ENCODE measurements around the gene VAC14. TPM values are rescaled to one million over a fixed set of nuclear protein-coding genes. Genes with fewer than 3 reads are reported as not detected.

VAC14 gene
- total RNA-seq, 1 experiment from 2014 or later, result 49.9 TPM

- no peak overlapping the region for H3K4ac ChIP-seq (ENCODE audit: low read depth, low read length)
- H3K9me3 Mint-ChIP-seq, result no peaks in the 10 kb centered on the region
- H2BK12ac ChIP-seq (ENCODE audit: insufficient read length, low read depth, low read length), result no peak overlapping the region
- H4K20me1 ChIP-seq (ENCODE audit: control insufficient read depth, insufficient read depth, insufficient read length), result no peaks in the 10 kb centered on the region
- H3K4me1 ChIP-seq (ENCODE audit: insufficient read depth, low read length), result peaks cover 6% of the 10 kb centered on the region; the same call in 1 of the 2 replicates
- no peak overlapping the region for H2BK5ac ChIP-seq (ENCODE audit: insufficient read length, low read length)
- no peak overlapping the region for H3K56ac ChIP-seq (ENCODE audit: insufficient read length, low read depth, low read length)
- H2AK5ac ChIP-seq (ENCODE audit: insufficient read length, low read length), result no peak overlapping the region
- no peak overlapping the region for H4K91ac ChIP-seq (ENCODE audit: insufficient read length, low read depth, low read length)
- H2BK15ac ChIP-seq (ENCODE audit: low read depth, low read length), result no peak overlapping the region
- TF ChIP-seq, protein P1, sequence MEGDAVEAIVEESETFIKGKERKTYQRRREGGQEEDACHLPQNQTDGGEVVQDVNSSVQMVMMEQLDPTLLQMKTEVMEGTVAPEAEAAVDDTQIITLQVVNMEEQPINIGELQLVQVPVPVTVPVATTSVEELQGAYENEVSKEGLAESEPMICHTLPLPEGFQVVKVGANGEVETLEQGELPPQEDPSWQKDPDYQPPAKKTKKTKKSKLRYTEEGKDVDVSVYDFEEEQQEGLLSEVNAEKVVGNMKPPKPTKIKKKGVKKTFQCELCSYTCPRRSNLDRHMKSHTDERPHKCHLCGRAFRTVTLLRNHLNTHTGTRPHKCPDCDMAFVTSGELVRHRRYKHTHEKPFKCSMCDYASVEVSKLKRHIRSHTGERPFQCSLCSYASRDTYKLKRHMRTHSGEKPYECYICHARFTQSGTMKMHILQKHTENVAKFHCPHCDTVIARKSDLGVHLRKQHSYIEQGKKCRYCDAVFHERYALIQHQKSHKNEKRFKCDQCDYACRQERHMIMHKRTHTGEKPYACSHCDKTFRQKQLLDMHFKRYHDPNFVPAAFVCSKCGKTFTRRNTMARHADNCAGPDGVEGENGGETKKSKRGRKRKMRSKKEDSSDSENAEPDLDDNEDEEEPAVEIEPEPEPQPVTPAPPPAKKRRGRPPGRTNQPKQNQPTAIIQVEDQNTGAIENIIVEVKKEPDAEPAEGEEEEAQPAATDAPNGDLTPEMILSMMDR (conservative IDR thresholded peaks at IDR 0.05), result no peak
- no peak overlapping the region for H3K27ac ChIP-seq (ENCODE audit: insufficient read length, low read depth, low read length)
- H3K27ac Mint-ChIP-seq, result no peak overlapping the region
- DNase-seq, result no peak
- H2BK20ac ChIP-seq (ENCODE audit: low read depth, low read length, poor library complexity, severe bottlenecking), result no peak overlapping the region
- peaks cover 20% of the 10 kb centered on the region in 2 experiments for H3K4me1 Mint-ChIP-seq
- H3K4me2 ChIP-seq (ENCODE audit: insufficient read depth, insufficient read length, low read length), result no peak overlapping the region
- no peak overlapping the region for H3K18ac ChIP-seq (ENCODE audit: insufficient read length, low read depth, low read length)
- no peak overlapping the region for H2BK120ac ChIP-seq (ENCODE audit: low read depth, low read length, poor library complexity, severe bottlenecking)
- no peak overlapping the region for H2AFZ ChIP-seq (ENCODE audit: low read length)
- H4K8ac ChIP-seq (replicated peaks; ENCODE audit: insufficient read length, low read depth, low read length), result no peak overlapping the region
- no peak overlapping the region for H3K9ac ChIP-seq (ENCODE audit: extremely low read depth, insufficient read length, low read length)
- no peak overlapping the region for H3K14ac ChIP-seq (ENCODE audit: insufficient read depth, low read length)
- H3K4me3 Mint-ChIP-seq, result no peak overlapping the region
- peaks cover 8 to 49% (median 32%) of the 10 kb centered on the region in 3 experiments; a peak in 6 of 7 replicates for H3K36me3 Mint-ChIP-seq (ENCODE audit: insufficient read depth in 1 of 3, low read depth in 3 of 3)
- H3T11ph ChIP-seq (ENCODE audit: low read length), result no peak overlapping the region
- H3K79me2 ChIP-seq (ENCODE audit: insufficient read depth, low read length), result no peaks in the 10 kb centered on the region
- H3K79me1 ChIP-seq (ENCODE audit: insufficient read depth, low read depth, low read length, poor library complexity, severe bottlenecking), result no peaks in the 10 kb centered on the region
- H4K5ac ChIP-seq (ENCODE audit: insufficient read length, low read depth, low read length), result no peak overlapping the region
- no peaks in the 10 kb centered on the region; the same call in 1 of the 2 replicates for H3K27me3 Mint-ChIP-seq (ENCODE audit: low read depth)
- no peaks in the 10 kb centered on the region for H3K27me3 ChIP-seq (ENCODE audit: insufficient read depth, low read length)
- no peak overlapping the region for H3K23ac ChIP-seq (ENCODE audit: insufficient read length, low read depth, low read length)
- H3K23me2 ChIP-seq (ENCODE audit: insufficient read length, low read depth, low read length, poor library complexity, severe bottlenecking), result no peaks in the 10 kb centered on the region
- WGBS (ENCODE audit: extremely low coverage, insufficient read length, low lambda C conversion rate), result no CpG with 5 or more reads among the region's 10 CpGs
- H3K9me3 ChIP-seq (ENCODE audit: control insufficient read depth, low read depth, low read length), result no peaks in the 10 kb centered on the region
Measured at GRCh38 chr16:70758786-70759185, 42.2 kb downstream of the VAC14 start.
